GM12873 (cell line): ENCODE data around the gene SCAANT1.

ENCODE experiments used
- CTCF ChIP-seq: IDR thresholded peaks from 2 replicates; pipeline ENCODE4 v1.5.1; 2012; ENCODE audit warnings: low read depth, mild to moderate bottlenecking, moderate library complexity, low read length, control low read depth; ENCODE audit not compliant: insufficient read depth; ENCODE audit errors: missing control alignments

The SCAANT1 gene

GRCh38 chr3:63911873-63912767, at the start of gene SCAANT1:
TSS of gene SCAANT1 (minus strand) at chr3:63912383.
- no peak for TF ChIP-seq CTCF

- TF ChIP-seq CTCF = peak; percentile 64
These were observed 49.7 kb upstream of the SCAANT1 start for GRCh38 chr3:63961891-63962290.

GRCh38 chr3:63960048-63960711, 48.0 kb upstream of the SCAANT1 start:
- TF ChIP-seq CTCF = no peak

- TF ChIP-seq CTCF = no peak
These were observed 47.0 kb upstream of the SCAANT1 start for GRCh38 chr3:63959146-63959545.

GRCh38 chr3:63955830-63956545, 43.8 kb upstream of the SCAANT1 start:
- no peak for TF ChIP-seq CTCF

- no peak for TF ChIP-seq CTCF
These were observed 43.0 kb upstream of the SCAANT1 start for GRCh38 chr3:63955036-63955650.
